GM12801 (cell line): ENCODE measurements around the gene SLC4A1.

ENCODE experiments used
- CTCF ChIP-seq: IDR thresholded peaks from one replicate; pipeline ENCODE4 v1.5.1; 2011; ENCODE audit warnings: control low read depth; ENCODE audit not compliant: insufficient read length; ENCODE audit errors: extremely low read depth

The SLC4A1 gene

GRCh38 chr17:44221862-44222111, 46.1 kb downstream of the SLC4A1 start:
- TF ChIP-seq CTCF, result no peak

- TF ChIP-seq CTCF, result no peak
Measured at GRCh38 chr17:44221084-44221861, 46.7 kb downstream of the SLC4A1 start.

- no peak for TF ChIP-seq CTCF
Measured at GRCh38 chr17:44220213-44221083, 47.5 kb downstream of the SLC4A1 start.

- TF ChIP-seq CTCF, result no peak
Measured at GRCh38 chr17:44219616-44220212, 48.2 kb downstream of the SLC4A1 start, which contains the start of gene UBTF. UBTF (minus strand) TSS chr17:44219675; CDS start chr17:44218229, 1,446 bp downstream.

- no peak for TF ChIP-seq CTCF
Measured at GRCh38 chr17:44219108-44219615, 48.8 kb downstream of the SLC4A1 start.

GRCh38 chr17:44218344-44219107, 49.4 kb downstream of the SLC4A1 start:
- no peak for TF ChIP-seq CTCF
